GM11168 (cell line): ENCODE results near the gene SIRPD.

Experiments used
- in situ Hi-C: fragments of 300-500 bp; cut with MboI; formaldehyde crosslinking; loops from one replicate; pipeline ENCODE4 v1.12.0; 2022; ENCODE audit warnings: low sequenced_read_pairs; ENCODE audit not compliant: unreplicated experiment

The SIRPD gene

DNA sequence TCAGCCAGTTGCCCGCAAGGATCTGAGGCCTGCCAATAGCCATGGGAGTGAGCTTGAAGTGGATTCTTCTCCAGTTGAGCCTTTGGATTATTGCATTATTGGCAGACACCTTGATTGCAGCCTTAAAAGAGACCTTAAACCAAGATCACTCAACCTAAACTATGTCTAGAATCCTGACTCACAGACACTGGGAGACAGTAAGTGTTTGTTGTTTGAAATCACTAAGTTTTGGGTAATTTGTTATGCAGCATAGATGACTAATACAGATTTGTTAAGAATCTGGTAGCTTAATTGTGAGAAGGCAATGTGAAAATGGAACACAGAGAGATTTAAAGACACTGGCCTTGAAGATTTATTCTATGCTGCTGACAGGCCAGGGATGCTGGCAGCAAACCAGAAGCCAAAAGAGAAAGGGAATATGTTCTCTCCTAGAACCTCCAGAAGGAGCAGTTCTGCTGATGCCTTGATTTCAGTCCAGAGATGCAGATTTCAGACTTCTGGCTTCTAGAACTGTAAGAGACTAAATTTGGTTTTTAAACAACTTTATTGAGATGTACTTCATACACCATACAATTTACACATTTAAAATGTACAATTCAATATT is 17.6 kb downstream of the SIRPD start:
- in situ Hi-C loops = no loop called here

DNA sequence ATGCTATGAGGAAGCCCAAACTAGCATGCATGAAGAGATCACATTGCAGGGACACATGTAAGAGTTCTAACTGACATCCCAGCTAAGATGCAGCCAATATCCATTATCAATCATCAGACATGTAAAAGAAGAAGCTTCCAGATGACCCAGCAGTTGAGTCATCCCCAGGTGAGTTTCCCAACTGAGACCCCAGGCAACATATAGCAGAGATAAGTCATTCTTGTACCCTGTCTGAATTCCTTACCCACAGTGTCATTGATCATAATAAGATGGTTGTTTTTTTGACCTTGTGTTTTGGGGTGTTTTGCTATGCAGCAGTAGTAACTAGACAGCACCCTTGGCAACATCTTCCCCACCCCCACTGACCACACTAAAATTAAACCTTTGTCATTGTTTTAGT is 18.9 kb downstream of the SIRPD start:
- in situ Hi-C loops = no loop called here

DNA sequence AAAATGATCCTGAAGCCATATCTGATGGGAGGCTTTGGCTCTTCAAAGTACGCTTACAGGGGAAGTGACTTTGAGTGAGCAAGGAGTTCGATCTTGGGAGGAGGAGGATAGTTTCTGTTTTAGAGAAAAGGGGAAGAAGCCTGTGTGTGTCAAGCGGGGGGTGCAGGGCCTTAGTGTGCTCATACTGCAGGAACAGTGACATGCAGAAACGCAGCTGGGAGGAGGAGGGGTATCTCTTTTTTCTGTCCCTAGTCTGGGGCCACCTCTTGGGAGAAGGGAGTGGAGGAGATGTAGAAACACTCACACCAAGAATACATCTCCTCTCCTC is 19.8 kb downstream of the SIRPD start:
- in situ Hi-C loops = no loop called here

DNA sequence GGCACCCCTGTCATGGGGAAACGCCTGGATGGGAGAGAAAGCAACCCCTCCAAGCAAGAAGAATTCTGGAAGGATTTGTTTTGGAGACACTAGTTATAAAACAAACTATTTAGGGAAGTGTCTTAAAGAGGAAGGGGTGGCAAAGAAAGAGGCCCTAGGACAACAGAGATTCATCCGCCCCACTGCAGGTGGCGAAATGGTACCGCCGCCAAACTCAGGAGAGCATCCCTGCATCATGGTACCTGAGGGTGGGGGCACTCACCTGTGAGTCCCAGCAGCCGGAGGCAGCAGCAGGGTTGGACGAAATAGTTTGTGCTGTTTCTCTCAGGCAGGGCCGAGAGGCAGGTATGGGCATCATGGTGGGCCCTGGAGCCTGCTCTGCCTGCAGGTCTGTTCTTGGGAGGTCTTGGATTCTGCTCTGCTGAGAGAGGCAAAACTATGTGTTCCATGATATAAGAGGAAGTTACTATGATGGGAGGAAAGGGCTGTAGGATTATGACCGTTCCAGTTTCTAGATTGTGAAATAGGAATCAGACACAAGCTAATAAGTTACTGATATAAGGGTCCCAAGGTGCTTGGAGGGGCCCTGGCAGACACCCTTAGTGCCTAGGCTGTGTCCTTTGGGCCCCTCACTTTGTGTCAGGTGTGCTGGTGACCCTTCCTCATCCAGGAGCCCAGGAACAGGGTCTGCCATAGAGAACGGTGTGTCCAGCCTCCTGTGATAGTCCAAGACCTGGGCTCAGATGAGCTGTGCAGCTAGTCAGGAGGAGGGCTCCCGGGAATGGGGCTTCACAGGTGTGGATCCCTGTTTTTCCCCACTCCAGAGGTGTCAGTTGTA is 20.4 kb downstream of the SIRPD start:
- in situ Hi-C loops = no loop called here

DNA sequence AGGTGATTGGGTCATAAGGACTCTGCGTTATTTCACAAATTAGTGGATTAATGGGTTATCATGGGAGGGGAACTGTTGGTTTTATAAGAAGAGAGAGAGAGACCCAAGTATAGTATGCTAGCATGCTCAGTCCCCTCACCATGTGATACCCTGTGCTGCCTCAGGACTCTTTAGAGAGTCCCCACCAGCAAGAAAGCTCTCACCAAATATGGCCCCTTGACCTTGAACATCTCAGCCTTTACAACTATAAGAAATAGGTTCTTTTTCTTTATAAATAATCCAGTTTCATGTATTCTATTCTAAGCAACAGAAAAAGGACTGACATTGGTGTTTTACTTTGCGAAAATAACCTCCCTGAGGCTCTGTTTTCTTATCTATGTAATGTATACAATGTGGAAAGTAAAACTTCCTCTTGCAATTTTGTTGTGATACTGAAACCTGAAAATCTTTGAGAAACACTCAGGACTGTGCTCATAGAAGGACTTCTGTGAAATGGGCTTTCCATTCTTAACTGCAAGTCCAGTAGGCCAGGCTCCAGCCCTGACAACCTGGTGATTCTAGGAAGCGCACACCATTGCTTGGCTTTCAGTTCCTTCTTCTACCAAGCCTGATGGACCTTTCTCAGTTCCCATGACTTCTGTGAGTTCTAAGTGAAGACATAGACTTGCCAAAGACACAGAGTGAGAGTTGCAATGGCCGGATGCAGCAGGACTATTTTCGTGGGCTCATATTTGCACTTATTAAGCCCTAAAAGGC is 21.9 kb downstream of the SIRPD start:
- in situ Hi-C loops = no loop called here

DNA sequence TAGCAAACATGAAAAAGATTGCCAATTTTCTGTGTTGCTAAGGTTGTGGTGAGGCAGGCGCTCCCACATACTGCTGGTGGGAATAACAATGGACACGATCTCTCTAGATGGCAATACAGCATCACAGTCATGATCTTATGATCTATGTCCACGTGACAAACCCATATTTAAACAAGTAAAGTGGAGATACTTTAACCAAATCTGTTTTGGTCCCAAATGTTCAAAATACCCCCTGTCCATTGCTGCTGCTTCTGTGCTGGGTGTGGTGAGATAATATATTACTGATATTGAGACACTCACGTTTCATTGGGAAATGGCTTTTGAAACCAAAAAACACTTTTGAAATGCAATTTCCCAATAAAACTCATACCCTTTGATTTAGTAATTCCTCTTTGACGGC is 23.0 kb downstream of the SIRPD start:
- in situ Hi-C loops = no loop called here

DNA sequence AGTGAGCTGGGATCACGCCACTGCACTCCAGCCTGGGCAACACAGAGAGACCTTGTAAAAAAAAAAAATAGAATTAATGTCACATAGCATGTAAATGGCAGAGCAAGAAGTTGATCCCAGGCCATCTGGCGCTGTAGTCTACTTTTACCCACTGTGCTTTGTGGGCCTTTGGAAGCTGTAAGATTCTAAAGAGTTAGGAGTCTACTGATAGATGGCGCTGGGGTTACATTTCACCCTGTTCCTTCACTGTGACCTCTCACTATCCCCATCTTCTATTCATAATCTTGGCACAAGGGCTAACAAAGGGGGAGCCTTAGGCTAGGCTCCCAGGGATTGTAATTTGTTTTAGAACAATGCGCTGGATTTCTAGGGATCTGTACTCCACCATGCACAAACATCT is 24.4 kb downstream of the SIRPD start:
- in situ Hi-C loops = no loop called here

DNA sequence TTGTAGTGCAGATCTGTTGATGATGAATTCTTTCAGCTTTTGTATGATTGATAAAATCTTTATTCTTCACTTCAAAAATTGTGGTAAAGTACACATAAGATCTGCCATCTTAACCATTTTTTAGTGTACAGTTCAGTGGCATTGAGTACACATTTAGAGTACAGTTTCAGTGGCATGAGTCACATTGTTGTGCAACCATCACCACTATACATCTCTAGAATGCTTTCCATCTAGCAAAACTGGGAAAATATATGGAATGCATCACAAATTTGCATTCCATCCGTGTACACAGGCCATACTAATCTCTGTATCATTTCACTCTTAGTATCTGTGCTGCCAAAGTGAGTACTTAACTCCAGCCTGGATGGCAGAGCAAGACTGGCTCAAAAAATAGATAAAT is 28.7 kb downstream of the SIRPD start:
- in situ Hi-C loops = no loop called here

DNA sequence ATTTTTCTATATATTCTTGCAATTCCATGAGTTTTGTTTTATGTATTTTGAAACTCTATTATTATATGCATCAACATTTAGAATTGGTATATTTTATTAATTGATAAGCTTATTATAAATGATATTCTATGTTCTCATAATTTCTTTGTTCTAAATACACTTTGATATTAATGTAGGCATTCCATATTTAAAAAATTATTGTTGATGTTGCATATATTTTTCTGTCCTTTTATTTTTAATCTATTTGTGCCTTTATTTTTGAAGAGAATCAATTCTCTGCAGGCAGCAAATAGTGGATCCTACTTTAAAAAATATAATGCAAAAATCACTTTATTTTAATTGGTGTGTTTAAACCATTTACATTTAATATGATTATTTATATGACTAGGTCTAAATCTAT is 29.6 kb downstream of the SIRPD start:
- in situ Hi-C loops = no loop called here

DNA sequence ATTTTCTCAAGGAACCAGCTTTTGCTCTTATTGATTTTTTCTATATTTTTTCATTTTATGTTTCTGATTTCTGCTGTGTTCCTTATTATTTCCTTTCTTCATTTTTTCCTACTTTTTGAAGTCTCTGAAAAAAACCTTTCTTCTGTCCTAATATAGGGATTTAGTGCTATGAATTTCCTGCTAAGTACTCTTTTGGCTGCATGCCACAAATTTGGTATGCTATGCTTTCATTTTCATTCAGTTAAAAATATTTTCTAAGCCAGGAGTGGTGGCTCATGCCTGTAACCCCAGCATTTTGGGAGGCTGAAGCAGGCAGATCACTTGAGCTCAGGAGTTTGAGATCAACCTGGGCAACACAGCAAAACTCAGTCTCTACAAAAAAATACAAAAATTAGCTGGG is 30.6 kb downstream of the SIRPD start:
- in situ Hi-C loops = no loop called here

DNA sequence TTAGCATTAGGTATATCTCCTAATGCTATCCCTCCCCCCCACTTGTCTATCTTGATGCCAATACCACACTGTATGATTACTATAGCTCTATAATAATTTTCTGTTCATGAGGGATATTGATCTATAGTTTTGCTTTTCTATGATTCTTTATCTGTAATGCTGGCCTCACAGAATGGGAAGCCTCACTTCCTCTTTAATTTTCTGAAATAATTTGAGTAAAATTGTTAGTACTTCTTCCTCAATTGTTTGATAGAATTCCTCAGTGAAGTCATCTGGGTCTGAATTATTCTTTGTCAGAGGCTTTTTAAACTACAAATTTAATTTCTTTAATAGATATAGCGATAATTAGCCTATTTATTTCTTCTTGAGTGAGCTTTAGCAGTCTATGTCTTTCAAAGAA is 31.2 kb downstream of the SIRPD start:
- in situ Hi-C loops = no loop called here

DNA sequence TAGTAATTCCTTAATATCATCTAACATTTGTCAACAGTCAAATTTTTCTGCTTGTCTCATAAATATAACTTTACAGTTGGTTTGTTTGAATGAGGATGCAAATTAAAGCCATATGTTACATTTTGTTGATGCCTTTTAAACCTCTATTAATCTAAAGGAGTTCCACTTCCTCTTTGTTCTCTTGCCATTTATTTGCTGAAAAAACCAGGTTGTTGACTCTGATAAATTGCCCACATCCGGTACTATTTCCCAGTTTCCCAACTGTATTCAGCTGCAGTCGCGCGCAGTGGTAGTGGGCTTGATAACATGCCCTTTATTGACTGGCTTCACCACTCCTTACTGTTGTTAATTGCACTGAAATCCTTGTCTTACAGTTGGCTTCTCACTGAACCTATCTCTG is 33.5 kb downstream of the SIRPD start:
- in situ Hi-C loops = loop anchor here (25.0 kb wide), 1 partner anchor 238 kb away; no protein-coding TSS in a partner anchor

DNA sequence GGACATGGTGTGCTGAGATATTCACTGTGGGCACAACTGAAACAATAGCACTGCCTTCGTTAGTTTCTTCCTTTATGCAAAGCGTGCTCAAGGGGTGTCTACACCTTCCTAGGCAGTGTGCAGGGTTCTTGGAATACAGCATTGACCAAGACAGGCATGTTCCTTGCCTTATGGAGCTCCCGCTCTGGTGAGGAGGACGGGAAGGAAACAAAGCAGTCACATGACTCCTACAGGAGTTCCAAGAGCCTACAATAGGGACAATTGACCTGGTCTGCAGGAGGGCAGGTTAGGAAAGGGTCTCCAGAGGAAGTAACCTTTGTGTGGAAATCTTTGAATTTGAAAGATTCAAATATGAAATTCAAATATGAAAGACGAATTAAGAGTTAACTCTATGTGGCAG is 40.5 kb downstream of the SIRPD start:
- in situ Hi-C loops = loop anchor here (25.0 kb wide), 1 partner anchor 245 kb away; no protein-coding TSS in a partner anchor

DNA sequence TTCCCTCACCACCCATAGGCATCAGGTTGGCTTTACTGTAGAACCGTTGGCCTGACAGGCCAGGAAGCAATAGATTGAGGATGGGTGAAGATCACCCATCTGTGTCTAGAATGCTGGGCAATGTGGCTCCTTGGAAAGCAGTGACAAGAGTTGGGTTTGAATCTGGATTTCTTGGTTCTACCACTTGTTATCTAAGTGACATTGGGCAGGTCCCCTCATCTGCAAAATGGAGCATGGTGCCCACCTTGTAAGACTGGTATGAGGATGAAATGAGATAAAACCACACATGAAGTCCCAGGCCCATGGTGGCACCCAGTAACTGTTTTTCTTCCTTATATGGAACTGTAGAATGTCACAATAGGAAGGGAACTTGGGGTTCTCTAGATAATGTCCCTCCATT is 43.7 kb downstream of the SIRPD start:
- in situ Hi-C loops = loop anchor here (25.0 kb wide), 1 partner anchor 248 kb away; no protein-coding TSS in a partner anchor

DNA sequence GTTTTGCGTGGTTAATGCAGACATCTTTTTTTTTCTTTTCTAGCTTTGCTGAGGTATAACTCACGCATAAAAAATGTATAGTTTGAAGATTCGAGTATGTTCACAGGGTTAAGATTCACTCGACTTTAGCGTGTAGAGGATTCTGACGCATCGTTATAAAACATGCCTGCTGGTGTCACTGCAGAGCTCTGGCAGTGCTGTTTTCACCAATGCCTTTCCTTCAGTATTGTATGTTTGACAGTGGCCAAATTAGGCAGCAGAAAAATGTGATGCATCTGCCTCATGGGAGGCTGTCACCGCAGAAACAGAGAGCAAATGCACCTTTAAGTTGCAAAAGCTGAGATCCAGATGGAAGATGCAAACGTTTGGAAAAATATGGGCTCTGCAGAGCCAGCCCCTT is 48.3 kb downstream of the SIRPD start:
- in situ Hi-C loops = loop anchor here (25.0 kb wide), 1 partner anchor 253 kb away; no protein-coding TSS in a partner anchor

DNA sequence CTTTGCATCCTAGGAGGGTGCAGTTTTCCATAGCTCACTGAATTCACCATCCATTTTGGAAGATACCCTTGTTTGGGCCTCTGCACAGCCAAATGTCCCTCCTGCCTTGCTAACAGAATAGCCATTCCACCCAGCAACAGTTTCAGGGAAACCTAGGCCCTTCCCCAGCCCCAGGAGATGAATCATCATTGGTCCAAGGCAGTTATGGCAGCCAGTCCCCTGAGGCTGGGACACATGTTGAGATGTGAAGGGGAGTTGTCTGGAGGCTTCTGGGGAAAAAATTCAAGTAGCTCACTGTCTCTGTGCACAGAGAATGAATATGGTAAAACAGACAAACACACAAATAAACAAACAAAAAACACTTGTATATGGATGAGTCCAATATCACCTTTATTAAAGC is 48.9 kb downstream of the SIRPD start:
- in situ Hi-C loops = loop anchor here (25.0 kb wide), 1 partner anchor 254 kb away; no protein-coding TSS in a partner anchor

DNA sequence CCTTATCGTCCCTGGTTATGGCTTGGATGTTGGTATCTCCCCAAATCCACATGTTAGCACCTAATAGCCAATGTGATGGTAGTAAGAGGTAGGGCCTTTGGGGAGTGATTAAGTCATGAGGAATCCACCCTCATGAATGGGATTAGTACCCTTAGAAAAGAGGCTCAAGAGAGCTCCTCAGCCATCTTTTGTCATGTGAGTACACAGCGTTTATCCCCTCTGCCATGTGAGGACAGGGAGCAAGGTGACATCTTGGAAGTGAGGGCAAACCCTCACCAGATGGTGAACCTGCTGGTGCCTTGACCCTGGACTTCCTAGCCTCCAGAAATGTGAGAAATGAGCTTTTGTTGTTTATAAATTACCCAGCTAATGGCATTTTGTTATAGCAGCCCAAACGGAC is 50.2 kb downstream of the SIRPD start:
- in situ Hi-C loops = loop anchor here (25.0 kb wide), 1 partner anchor 255 kb away; no protein-coding TSS in a partner anchor

DNA sequence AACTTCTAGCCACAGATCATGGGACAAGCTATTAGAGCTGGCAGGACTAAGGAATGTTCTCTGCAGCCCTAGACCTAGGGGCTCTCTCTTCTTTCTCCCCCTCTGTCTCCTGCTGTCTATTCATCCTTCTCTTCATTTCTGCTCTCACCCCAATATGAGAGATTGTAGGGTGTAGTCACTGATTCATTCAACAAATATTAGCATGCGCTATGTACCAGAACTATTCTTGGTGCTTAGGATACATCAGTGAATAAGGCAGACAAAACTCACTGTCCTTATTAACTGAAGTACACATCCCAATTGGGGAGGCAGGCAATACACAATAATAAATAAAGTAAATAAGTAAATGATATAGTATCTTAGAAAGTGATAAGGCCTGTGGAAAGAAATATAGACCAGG is 51.6 kb downstream of the SIRPD start:
- in situ Hi-C loops = loop anchor here (25.0 kb wide), 1 partner anchor 256 kb away; no protein-coding TSS in a partner anchor

DNA sequence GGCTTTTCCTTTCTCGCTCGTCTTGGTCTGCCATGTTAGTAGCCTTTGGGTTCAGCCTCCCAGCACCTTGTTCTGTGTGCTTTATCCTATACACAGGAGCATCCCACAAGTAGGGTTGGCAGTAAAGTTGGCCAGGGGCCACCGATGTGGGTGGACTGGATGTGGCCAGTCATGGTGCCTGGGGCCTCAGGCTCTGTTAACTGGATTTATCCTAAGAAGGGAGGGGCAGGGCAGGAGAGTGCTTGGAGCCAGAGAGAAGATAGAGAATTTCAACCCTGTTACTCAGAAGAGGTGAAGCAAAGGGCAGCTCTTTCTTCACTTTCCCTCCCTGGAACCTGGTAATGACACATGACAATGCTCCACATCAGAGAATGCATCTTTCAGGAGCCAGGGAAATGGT is 52.1 kb downstream of the SIRPD start:
- in situ Hi-C loops = loop anchor here (25.0 kb wide), 1 partner anchor 257 kb away; no protein-coding TSS in a partner anchor

DNA sequence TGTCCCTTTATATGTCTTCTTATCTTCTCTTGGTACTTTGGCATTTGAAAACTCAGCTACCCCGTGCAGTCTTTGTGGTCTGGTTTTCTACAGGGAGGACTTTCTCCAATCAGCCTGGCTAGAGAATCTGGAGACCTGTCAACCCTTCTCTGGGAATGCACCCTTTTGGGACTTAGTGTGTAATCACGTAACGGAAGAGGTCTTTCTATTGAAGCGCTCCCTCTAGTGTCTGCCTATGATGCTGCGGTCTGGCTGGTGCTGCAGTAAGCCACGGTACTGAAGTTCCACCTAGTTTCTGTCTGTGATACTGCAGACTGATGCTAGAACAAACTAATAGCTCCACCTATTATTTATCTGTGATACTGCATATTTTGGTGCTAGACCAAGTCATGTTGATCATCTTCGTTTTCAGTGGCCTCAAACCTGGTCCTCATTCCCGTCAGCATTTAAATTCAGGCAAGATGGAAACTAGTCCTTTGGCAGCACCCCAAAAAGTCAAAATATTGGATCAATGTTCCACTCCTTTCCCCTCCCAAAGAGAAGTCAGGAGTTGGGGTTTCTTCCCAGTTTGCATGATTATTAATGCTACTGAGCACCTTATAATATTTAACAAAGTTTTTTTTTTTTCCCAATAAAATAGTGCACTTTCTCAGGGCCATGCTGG is 53.8 kb downstream of the SIRPD start:
- in situ Hi-C loops = loop anchor here (25.0 kb wide), 1 partner anchor 259 kb away; no protein-coding TSS in a partner anchor
